ENCODE results near the gene HCRTR1. TPM values are rescaled to one million over a fixed set of nuclear protein-coding genes. Genes with fewer than 3 reads are reported as not detected.

The HCRTR1 gene
- polyA plus RNA-seq, 3 donors from 2014 or later = not detected

- DNase-seq = no peak
- Mint-ChIP-seq H3K27me3 (ENCODE audit: low read depth in 3 of 3) (peaks cover 3 to 15% (median 6%) of the 10 kb centered on the region in 3 donors), H3K4me3 (no peak overlapping the region), H3K9me3 (no peaks in the 10 kb centered on the region), H3K36me3 (no peaks in the 10 kb centered on the region), H3K4me1 (peaks cover 5 to 6% of the 10 kb centered on the region in 2 donors), H3K27ac (no peak overlapping the region)
Measured at GRCh38 chr1:31671147-31671546, 53.7 kb downstream of the HCRTR1 start.

- Mint-ChIP-seq H3K27me3 (ENCODE audit: low read depth in 3 of 3) (peaks cover 2 to 13% (median 6%) of the 10 kb centered on the region in 3 donors), H3K4me3 (no peak overlapping the region), H3K27ac (no peak overlapping the region), H3K4me1 (peaks cover 5 to 6% of the 10 kb centered on the region in 2 donors), H3K9me3 (no peaks in the 10 kb centered on the region), H3K36me3 (no peaks in the 10 kb centered on the region)
- DNase-seq = no peak
Measured at GRCh38 chr1:31671561-31672201, 54.2 kb downstream of the HCRTR1 start.

DNA sequence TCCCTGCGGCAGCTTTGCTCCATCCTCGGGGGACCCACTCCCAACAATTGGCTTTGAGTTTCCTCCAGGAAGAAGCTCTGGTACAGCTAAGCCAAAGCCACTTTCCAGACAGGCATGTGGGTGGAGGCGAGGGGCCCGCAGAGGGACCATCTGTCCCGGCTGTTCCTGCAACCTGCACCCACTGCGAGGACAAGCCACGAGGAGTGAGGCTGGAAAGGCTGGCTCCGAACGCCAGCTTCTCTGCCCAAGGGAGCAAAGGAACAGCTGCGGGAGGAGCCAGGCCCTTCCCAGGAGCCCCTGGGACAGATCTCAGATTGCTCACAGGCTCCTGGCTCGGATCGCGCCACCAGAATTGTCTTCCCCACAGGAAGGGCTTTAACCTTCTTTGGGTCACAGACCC, 55.5 kb downstream of the HCRTR1 start:
- H3K4me1 Mint-ChIP-seq = peaks cover 5 to 6% of the 10 kb centered on the region in 2 donors
- H3K4me3 Mint-ChIP-seq = no peak overlapping the region
- DNase-seq = no peak
- no peak overlapping the region for H3K27ac Mint-ChIP-seq
- no peaks in the 10 kb centered on the region for H3K36me3 Mint-ChIP-seq
- no peaks in the 10 kb centered on the region for H3K9me3 Mint-ChIP-seq
- peaks cover 2 to 13% (median 6%) of the 10 kb centered on the region in 3 donors for H3K27me3 Mint-ChIP-seq (ENCODE audit: low read depth in 3 of 3)

- H3K9me3 Mint-ChIP-seq = no peaks in the 10 kb centered on the region
- H3K27me3 Mint-ChIP-seq (ENCODE audit: low read depth in 3 of 3) = peaks cover 2 to 13% (median 6%) of the 10 kb centered on the region in 3 donors
- H3K4me3 Mint-ChIP-seq = no peak overlapping the region
- H3K27ac Mint-ChIP-seq = no peak overlapping the region
- no peaks in the 10 kb centered on the region for H3K36me3 Mint-ChIP-seq
- DNase-seq = no peak
- H3K4me1 Mint-ChIP-seq = peaks cover 5 to 6% of the 10 kb centered on the region in 2 donors
Measured at GRCh38 chr1:31673433-31673832, 55.9 kb downstream of the HCRTR1 start.

- H3K9me3 Mint-ChIP-seq = no peaks in the 10 kb centered on the region
- peaks cover 5 to 6% of the 10 kb centered on the region in 2 donors for H3K4me1 Mint-ChIP-seq
- peaks cover 0 to 7% (median 6%) of the 10 kb centered on the region in 3 donors for H3K27me3 Mint-ChIP-seq (ENCODE audit: low read depth in 3 of 3)
- no peak overlapping the region for H3K4me3 Mint-ChIP-seq
- H3K36me3 Mint-ChIP-seq = no peaks in the 10 kb centered on the region
- no peak for DNase-seq
- H3K27ac Mint-ChIP-seq = no peak overlapping the region
Measured at GRCh38 chr1:31674626-31675025, 57.1 kb downstream of the HCRTR1 start.

- H3K27ac Mint-ChIP-seq = no peak overlapping the region
- peaks cover 3 to 5% of the 10 kb centered on the region in 2 donors for H3K4me1 Mint-ChIP-seq
- H3K4me3 Mint-ChIP-seq = no peak overlapping the region
- H3K9me3 Mint-ChIP-seq = no peaks in the 10 kb centered on the region
- H3K27me3 Mint-ChIP-seq (ENCODE audit: low read depth in 3 of 3) = peaks cover 0 to 7% (median 5%) of the 10 kb centered on the region in 3 donors
- no peak for DNase-seq
- no peaks in the 10 kb centered on the region for H3K36me3 Mint-ChIP-seq
Measured at GRCh38 chr1:31675161-31675560, 57.7 kb downstream of the HCRTR1 start.

DNA sequence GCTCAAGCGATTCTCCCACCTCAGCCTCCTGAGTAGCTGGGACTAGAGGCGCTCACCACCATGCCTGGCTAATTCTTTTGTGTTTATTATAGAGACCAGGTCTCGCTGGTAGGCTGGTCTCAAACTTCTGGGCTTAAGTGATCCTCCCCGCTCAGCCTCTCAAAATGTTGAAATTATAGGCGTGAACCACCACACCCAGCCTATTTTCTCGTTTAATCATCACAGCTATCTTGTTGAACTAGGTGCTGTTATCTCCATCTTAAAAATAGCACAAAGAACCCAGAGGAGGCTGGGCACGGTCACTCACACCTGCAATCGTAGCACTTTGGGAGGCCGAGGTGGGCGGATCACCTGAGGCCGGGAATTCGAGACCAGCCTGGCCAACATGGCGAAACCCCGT, 58.3 kb downstream of the HCRTR1 start:
- no peak overlapping the region for H3K27ac Mint-ChIP-seq
- H3K36me3 Mint-ChIP-seq = no peaks in the 10 kb centered on the region
- peaks cover 0 to 5% (median 3%) of the 10 kb centered on the region in 3 donors for H3K27me3 Mint-ChIP-seq (ENCODE audit: low read depth in 3 of 3)

More for the DNA sequence above, 58.3 kb downstream of the HCRTR1 start:
- Mint-ChIP-seq H3K4me3 (no peak overlapping the region), H3K9me3 (no peaks in the 10 kb centered on the region), H3K4me1 (peaks cover 0 to 2% of the 10 kb centered on the region in 2 donors)
- no peak for DNase-seq

Other genes with a start within 250 kb of the HCRTR1 start
- gene FABP3, start 244.6 kb upstream of the HCRTR1 start, polyA plus RNA-seq = not detected
- gene SERINC2, start 204.5 kb upstream of the HCRTR1 start, polyA plus RNA-seq = not detected
- gene TINAGL1, start 41.2 kb upstream of the HCRTR1 start, polyA plus RNA-seq = not detected
- gene PEF1, start 27.2 kb downstream of the HCRTR1 start, polyA plus RNA-seq = 100 to 1,000 TPM; 108 to 224 (median 119) TPM
- not detected for gene COL16A1, start 86.3 kb downstream of the HCRTR1 start, polyA plus RNA-seq
- gene ADGRB2, start 146.7 kb downstream of the HCRTR1 start, polyA plus RNA-seq = 1 to 10 TPM in 1 of 3 donors, under 1 TPM in 1, not detected in 1; 0.36 to 2.1 TPM
- 1 to 10 TPM in 1 of 3 donors, under 1 TPM in 2; 0.24 to 2.5 (median 0.46) TPM for gene SPOCD1, start 198.3 kb downstream of the HCRTR1 start, polyA plus RNA-seq

All from immature natural killer cell (primary cell).